ENCODE measurements around the gene RPL29.

DNA sequence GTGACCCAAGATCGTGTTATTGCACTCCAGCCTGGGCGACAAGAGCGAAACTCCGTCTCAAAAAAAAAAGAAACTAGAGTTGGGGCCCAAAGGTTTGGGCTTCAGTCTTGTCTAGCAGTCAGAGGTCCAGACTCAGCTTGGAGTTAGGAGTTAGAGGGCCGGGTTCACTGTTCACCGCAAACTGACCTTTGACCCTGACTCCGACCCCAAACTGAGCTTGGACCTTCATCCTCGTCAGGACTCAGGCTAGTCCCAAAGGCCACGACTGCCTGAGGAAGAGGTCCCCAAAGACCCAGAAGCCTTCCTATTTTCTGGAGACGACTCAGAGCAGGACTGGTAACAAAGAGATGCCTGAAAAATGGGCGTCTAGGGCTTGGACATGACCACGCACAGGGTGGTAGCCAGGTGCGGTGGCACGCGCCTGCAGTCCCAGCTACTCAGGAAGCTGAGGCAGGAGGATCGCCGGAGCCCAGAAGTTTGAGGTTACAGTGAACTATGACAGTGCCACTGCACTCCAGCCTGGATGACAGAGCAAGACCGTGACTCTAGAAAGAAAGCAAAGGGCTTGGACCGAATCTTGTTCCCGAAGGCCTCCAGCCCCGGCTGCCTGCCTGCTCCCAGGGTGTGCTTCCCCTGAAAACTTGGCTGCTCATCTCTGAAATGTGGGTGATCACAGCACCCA is 22.8 kb upstream of the RPL29 start:
- TF ChIP-seq POLR2A (IDR thresholded peaks at IDR 0.05) (no peak), POLR2AphosphoS5 (IDR thresholded peaks at IDR 0.05) (no peak), EP300 (IDR thresholded peaks at IDR 0.05) (no peak)
- TF ChIP-seq, protein P1, sequence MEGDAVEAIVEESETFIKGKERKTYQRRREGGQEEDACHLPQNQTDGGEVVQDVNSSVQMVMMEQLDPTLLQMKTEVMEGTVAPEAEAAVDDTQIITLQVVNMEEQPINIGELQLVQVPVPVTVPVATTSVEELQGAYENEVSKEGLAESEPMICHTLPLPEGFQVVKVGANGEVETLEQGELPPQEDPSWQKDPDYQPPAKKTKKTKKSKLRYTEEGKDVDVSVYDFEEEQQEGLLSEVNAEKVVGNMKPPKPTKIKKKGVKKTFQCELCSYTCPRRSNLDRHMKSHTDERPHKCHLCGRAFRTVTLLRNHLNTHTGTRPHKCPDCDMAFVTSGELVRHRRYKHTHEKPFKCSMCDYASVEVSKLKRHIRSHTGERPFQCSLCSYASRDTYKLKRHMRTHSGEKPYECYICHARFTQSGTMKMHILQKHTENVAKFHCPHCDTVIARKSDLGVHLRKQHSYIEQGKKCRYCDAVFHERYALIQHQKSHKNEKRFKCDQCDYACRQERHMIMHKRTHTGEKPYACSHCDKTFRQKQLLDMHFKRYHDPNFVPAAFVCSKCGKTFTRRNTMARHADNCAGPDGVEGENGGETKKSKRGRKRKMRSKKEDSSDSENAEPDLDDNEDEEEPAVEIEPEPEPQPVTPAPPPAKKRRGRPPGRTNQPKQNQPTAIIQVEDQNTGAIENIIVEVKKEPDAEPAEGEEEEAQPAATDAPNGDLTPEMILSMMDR (IDR thresholded peaks at IDR 0.05): no peak

Measured in suprapubic skin (tissue), 4 donors.